ENCODE measurements around the gene PTPRD. TPM values are rescaled to one million over a fixed set of nuclear protein-coding genes. Genes with fewer than 3 reads are reported as not detected.

The PTPRD gene
- total and polyA plus RNA-seq, 2 donors: 2.2 to 13.5 TPM

GRCh38 chr9:8331507-8332330, 2281.1 kb downstream of the PTPRD start:
- H3K27ac ChIP-seq (ENCODE audit: low read depth in 1 of 2, low read length in 1 of 2): no peak overlapping the region
- no peaks in the 10 kb centered on the region for H3K27me3 ChIP-seq (ENCODE audit: control insufficient read depth in 2 of 2, insufficient read depth in 1 of 2, low read length in 1 of 2)
- no peak overlapping the region for H3K4me3 ChIP-seq (ENCODE audit: low read length in 2 of 2)
- DNase-seq (ENCODE audit: low read depth in 6 of 9, low spot score in 9 of 9): no peak
- no peaks in the 10 kb centered on the region for H3K36me3 ChIP-seq (ENCODE audit: control insufficient read depth in 2 of 2, insufficient read depth in 2 of 2, low read length in 1 of 2)
- peaks cover 0 to 9% of the 10 kb centered on the region in 2 donors for H3K4me1 ChIP-seq (ENCODE audit: control insufficient read depth in 2 of 2, insufficient read depth in 2 of 2, low read length in 2 of 2)
- WGBS: 95% methylated on average over 15 of the region's 15 CpGs
- peaks cover 0 to 3% of the 10 kb centered on the region in 2 donors for H3K9me3 ChIP-seq (ENCODE audit: control insufficient read depth in 2 of 2, insufficient read depth in 1 of 2, low read length in 1 of 2)

- H3K27me3 ChIP-seq (ENCODE audit: control insufficient read depth in 2 of 2, insufficient read depth in 1 of 2, low read length in 1 of 2): no peaks in the 10 kb centered on the region
- no peak overlapping the region for H3K4me3 ChIP-seq (ENCODE audit: low read length in 2 of 2)
- H3K9me3 ChIP-seq (ENCODE audit: control insufficient read depth in 2 of 2, insufficient read depth in 1 of 2, low read length in 1 of 2): peaks cover 0 to 3% of the 10 kb centered on the region in 2 donors
- 93% methylated on average over 13 of the region's 13 CpGs for WGBS
- no peak overlapping the region for H3K27ac ChIP-seq (ENCODE audit: low read depth in 1 of 2, low read length in 1 of 2)
- peaks cover 0 to 9% of the 10 kb centered on the region in 2 donors for H3K4me1 ChIP-seq (ENCODE audit: control insufficient read depth in 2 of 2, insufficient read depth in 2 of 2, low read length in 2 of 2)
- peak in 2 of 9 donors; percentile 5 to 20 for DNase-seq (ENCODE audit: low read depth in 6 of 9, low spot score in 9 of 9)
- H3K36me3 ChIP-seq (ENCODE audit: control insufficient read depth in 2 of 2, insufficient read depth in 2 of 2, low read length in 1 of 2): no peaks in the 10 kb centered on the region
These were observed 2283.1 kb downstream of the PTPRD start for GRCh38 chr9:8329561-8330283.

DNA sequence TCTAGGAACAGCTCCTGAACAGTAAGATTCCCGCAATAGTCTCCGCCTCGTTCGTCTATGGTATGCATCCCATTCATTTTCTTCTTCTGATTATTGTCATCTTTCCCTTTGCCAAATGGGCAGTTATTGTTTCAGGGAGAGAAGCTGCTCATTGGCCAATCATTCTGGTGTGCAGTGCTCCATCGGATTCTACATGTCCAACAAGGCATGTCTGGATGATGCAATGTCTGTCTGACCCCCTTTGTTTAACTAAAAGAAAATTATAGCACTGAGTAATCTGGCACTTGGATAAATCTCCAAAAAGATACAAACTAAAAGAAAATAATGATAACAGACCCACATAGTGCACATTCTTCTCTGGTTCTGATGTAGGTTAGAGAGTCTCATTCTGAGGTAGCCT, 2297.6 kb downstream of the PTPRD start:
- Histone ChIP-seq H3K27me3 (ENCODE audit: control insufficient read depth in 2 of 2, insufficient read depth in 1 of 2, low read length in 1 of 2) (no peaks in the 10 kb centered on the region), H3K4me3 (ENCODE audit: low read length in 2 of 2) (no peak overlapping the region), H3K4me1 (ENCODE audit: control insufficient read depth in 2 of 2, insufficient read depth in 2 of 2, low read length in 2 of 2) (no peaks in the 10 kb centered on the region), H3K9me3 (ENCODE audit: control insufficient read depth in 2 of 2, insufficient read depth in 1 of 2, low read length in 1 of 2) (no peaks in the 10 kb centered on the region), H3K27ac (ENCODE audit: low read depth in 1 of 2, low read length in 1 of 2) (no peak overlapping the region), H3K36me3 (ENCODE audit: control insufficient read depth in 2 of 2, insufficient read depth in 2 of 2, low read length in 1 of 2) (no peaks in the 10 kb centered on the region)
- WGBS: 96% methylated on average over 5 of the region's 5 CpGs
- DNase-seq (ENCODE audit: low read depth in 6 of 9, low spot score in 9 of 9): no peak

GRCh38 chr9:8309258-8309657, 2303.5 kb downstream of the PTPRD start:
- Histone ChIP-seq H3K9me3 (ENCODE audit: control insufficient read depth in 2 of 2, insufficient read depth in 1 of 2, low read length in 1 of 2) (no peaks in the 10 kb centered on the region), H3K4me3 (ENCODE audit: low read length in 2 of 2) (no peak overlapping the region), H3K4me1 (ENCODE audit: control insufficient read depth in 2 of 2, insufficient read depth in 2 of 2, low read length in 2 of 2) (no peaks in the 10 kb centered on the region), H3K27ac (ENCODE audit: low read depth in 1 of 2, low read length in 1 of 2) (no peak overlapping the region), H3K36me3 (ENCODE audit: control insufficient read depth in 2 of 2, insufficient read depth in 2 of 2, low read length in 1 of 2) (no peaks in the 10 kb centered on the region), H3K27me3 (ENCODE audit: control insufficient read depth in 2 of 2, insufficient read depth in 1 of 2, low read length in 1 of 2) (no peaks in the 10 kb centered on the region)
- no peak for DNase-seq (ENCODE audit: low read depth in 6 of 9, low spot score in 9 of 9)

DNA sequence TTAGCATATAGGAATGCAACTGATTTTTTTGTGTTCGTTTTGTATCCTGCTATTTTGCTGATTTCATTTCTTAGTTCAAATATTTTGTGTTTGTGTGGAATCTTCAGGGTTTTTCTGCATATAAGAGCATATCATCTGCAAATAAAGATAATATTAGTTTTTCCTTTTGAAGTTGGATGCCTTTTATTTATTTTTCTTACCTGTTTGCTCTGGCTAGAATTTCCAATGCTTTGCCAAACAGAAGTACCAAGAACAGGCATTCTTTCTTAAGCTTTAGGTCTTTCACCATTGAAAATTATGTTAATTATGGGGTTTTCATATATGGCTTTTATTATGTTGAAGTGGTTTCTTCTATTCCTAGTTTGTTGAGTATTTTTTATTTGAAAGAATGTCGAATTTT, 2308.1 kb downstream of the PTPRD start:
- no peaks in the 10 kb centered on the region for H3K4me1 ChIP-seq (ENCODE audit: control insufficient read depth in 2 of 2, insufficient read depth in 2 of 2, low read length in 2 of 2)
- H3K36me3 ChIP-seq (ENCODE audit: control insufficient read depth in 2 of 2, insufficient read depth in 2 of 2, low read length in 1 of 2): no peaks in the 10 kb centered on the region
- 75% methylated on average over 2 of the region's 2 CpGs for WGBS
- H3K4me3 ChIP-seq (ENCODE audit: low read length in 2 of 2): no peak overlapping the region
- DNase-seq (ENCODE audit: low read depth in 6 of 9, low spot score in 9 of 9): no peak
- no peaks in the 10 kb centered on the region for H3K9me3 ChIP-seq (ENCODE audit: control insufficient read depth in 2 of 2, insufficient read depth in 1 of 2, low read length in 1 of 2)
- H3K27ac ChIP-seq (ENCODE audit: low read depth in 1 of 2, low read length in 1 of 2): no peak overlapping the region
- H3K27me3 ChIP-seq (ENCODE audit: control insufficient read depth in 2 of 2, insufficient read depth in 1 of 2, low read length in 1 of 2): no peaks in the 10 kb centered on the region

GRCh38 chr9:8301296-8301695, 2311.5 kb downstream of the PTPRD start:
- no peaks in the 10 kb centered on the region for H3K4me1 ChIP-seq (ENCODE audit: control insufficient read depth in 2 of 2, insufficient read depth in 2 of 2, low read length in 2 of 2)
- H3K4me3 ChIP-seq (ENCODE audit: low read length in 2 of 2): no peak overlapping the region
- no peak for DNase-seq (ENCODE audit: low read depth in 6 of 9, low spot score in 9 of 9)
- no peaks in the 10 kb centered on the region for H3K27me3 ChIP-seq (ENCODE audit: control insufficient read depth in 2 of 2, insufficient read depth in 1 of 2, low read length in 1 of 2)
- H3K9me3 ChIP-seq (ENCODE audit: control insufficient read depth in 2 of 2, insufficient read depth in 1 of 2, low read length in 1 of 2): no peaks in the 10 kb centered on the region
- H3K27ac ChIP-seq (ENCODE audit: low read depth in 1 of 2, low read length in 1 of 2): no peak overlapping the region
- WGBS: 93% methylated on average over 3 of the region's 3 CpGs
- H3K36me3 ChIP-seq (ENCODE audit: control insufficient read depth in 2 of 2, insufficient read depth in 2 of 2, low read length in 1 of 2): no peaks in the 10 kb centered on the region

DNA sequence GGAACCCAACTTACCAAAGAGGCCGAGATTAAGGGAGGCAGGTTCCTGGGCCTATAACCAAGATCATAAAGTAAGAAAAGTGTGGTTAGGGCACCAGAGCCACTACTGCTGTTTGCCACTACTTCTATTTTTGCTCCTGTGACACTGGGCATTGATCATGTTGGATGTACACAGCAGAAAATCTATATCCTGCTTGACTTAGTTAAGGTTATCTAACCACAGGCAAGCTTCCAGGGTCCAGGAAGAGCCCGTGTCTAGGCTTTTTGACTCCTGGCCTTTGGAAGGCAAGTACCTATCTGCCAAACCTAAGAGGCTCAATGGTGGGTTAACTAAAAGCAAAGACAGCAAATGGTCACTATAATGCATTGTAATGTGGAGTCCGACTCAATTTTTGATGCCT, 2315.8 kb downstream of the PTPRD start:
- Histone ChIP-seq H3K27me3 (ENCODE audit: control insufficient read depth in 2 of 2, insufficient read depth in 1 of 2, low read length in 1 of 2) (no peaks in the 10 kb centered on the region), H3K4me3 (ENCODE audit: low read length in 2 of 2) (no peak overlapping the region), H3K9me3 (ENCODE audit: control insufficient read depth in 2 of 2, insufficient read depth in 1 of 2, low read length in 1 of 2) (no peaks in the 10 kb centered on the region), H3K27ac (ENCODE audit: low read depth in 1 of 2, low read length in 1 of 2) (no peak overlapping the region), H3K36me3 (ENCODE audit: control insufficient read depth in 2 of 2, insufficient read depth in 2 of 2, low read length in 1 of 2) (no peaks in the 10 kb centered on the region), H3K4me1 (ENCODE audit: control insufficient read depth in 2 of 2, insufficient read depth in 2 of 2, low read length in 2 of 2) (no peaks in the 10 kb centered on the region)
- WGBS: 97% methylated on average over 3 of the region's 3 CpGs
- no peak for DNase-seq (ENCODE audit: low read depth in 6 of 9, low spot score in 9 of 9)

GRCh38 chr9:8292657-8293056, 2320.1 kb downstream of the PTPRD start:
- H3K27me3 ChIP-seq (ENCODE audit: control insufficient read depth in 2 of 2, insufficient read depth in 1 of 2, low read length in 1 of 2): no peaks in the 10 kb centered on the region
- H3K4me3 ChIP-seq (ENCODE audit: low read length in 2 of 2): no peak overlapping the region
- H3K27ac ChIP-seq (ENCODE audit: low read depth in 1 of 2, low read length in 1 of 2): no peak overlapping the region
- no peaks in the 10 kb centered on the region for H3K36me3 ChIP-seq (ENCODE audit: control insufficient read depth in 2 of 2, insufficient read depth in 2 of 2, low read length in 1 of 2)
- 97% methylated on average over 4 of the region's 4 CpGs for WGBS
- no peaks in the 10 kb centered on the region for H3K9me3 ChIP-seq (ENCODE audit: control insufficient read depth in 2 of 2, insufficient read depth in 1 of 2, low read length in 1 of 2)
- no peak for DNase-seq (ENCODE audit: low read depth in 6 of 9, low spot score in 9 of 9)
- H3K4me1 ChIP-seq (ENCODE audit: control insufficient read depth in 2 of 2, insufficient read depth in 2 of 2, low read length in 2 of 2): no peaks in the 10 kb centered on the region

DNA sequence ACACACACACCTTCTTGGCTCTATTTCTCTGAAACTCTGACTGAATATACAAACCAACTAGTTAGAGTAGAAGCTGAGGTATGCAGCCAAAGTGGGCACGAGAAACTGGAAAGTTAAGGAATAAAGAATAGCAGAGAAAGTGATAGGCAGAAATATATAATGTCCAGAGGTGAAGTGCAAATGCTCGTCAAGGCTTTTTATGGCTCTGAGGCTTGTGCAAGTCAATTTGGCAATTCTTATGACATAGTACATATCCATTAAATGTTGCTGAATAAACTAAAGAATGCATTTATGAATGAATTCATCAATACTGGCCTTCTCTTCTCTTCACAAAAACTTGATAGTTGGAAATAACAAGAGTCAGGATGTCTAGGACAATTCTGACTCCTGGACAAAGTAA, 2323.1 kb downstream of the PTPRD start:
- Histone ChIP-seq H3K4me3 (ENCODE audit: low read length in 2 of 2) (no peak overlapping the region), H3K36me3 (ENCODE audit: control insufficient read depth in 2 of 2, insufficient read depth in 2 of 2, low read length in 1 of 2) (no peaks in the 10 kb centered on the region), H3K4me1 (ENCODE audit: control insufficient read depth in 2 of 2, insufficient read depth in 2 of 2, low read length in 2 of 2) (no peaks in the 10 kb centered on the region), H3K9me3 (ENCODE audit: control insufficient read depth in 2 of 2, insufficient read depth in 1 of 2, low read length in 1 of 2) (no peaks in the 10 kb centered on the region), H3K27ac (ENCODE audit: low read depth in 1 of 2, low read length in 1 of 2) (no peak overlapping the region), H3K27me3 (ENCODE audit: control insufficient read depth in 2 of 2, insufficient read depth in 1 of 2, low read length in 1 of 2) (no peaks in the 10 kb centered on the region)
- WGBS: 96% methylated on average over 2 of the region's 2 CpGs
- DNase-seq (ENCODE audit: low read depth in 6 of 9, low spot score in 9 of 9): no peak

Measured in thymus (tissue), 11 donors.